Fibroblast of skin of left quadriceps (primary cell): Measurements from ENCODE around the gene ABLIM2.

Experiments
- DNase-seq, 2 experiments: peaks; one replicate each; pipeline ENCODE4 v3.0.0-alpha.2; 2013; ENCODE audit warnings: low read depth in 2 of 2

Gene ABLIM2

DNA sequence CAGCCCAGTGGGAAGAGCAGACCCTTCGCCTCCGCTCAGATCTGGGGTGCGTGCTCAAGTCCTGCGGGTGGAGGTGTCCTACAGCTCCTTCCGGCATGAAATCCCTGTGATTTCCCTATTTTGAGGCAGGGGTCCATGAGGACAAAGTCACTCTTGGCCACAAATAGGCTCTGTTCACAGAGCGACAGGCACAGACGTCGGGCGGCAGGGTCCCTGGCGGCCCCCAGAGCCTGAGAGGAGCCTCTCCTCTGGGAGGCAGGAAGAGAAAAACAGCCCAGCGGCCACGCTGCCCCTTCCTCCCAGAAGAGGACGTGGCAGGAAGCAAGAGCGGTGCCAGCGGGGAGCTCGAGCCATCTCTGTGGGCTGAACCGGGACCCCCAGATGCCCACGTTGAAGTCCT, 38.7 kb downstream of the ABLIM2 start:
- no peak for DNase-seq

- DNase-seq, result no peak
These were observed 40.1 kb downstream of the ABLIM2 start for GRCh38 chr4:8118531-8118930.

GRCh38 chr4:8118035-8118434, 40.6 kb downstream of the ABLIM2 start:
- DNase-seq, result no peak

DNA sequence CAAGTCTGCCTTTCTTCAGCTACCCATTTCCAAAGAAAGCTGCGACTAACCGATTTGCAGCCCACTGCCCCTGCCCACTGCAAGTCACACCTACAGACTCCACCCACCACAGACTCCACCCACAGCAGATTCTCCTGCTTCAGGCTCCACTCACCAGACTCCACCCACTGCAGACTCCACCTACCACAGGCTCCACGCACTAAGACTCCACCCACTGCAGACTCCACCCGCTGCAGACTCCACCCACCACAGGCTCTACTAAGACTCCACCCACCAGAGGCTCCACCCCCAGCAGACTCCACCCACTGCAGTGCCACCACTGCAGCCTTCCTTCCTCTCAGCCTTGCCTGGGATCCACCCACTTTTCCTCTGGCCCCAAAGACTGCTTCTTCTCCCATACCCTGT, 41.3 kb downstream of the ABLIM2 start:
- no peak for DNase-seq

DNA sequence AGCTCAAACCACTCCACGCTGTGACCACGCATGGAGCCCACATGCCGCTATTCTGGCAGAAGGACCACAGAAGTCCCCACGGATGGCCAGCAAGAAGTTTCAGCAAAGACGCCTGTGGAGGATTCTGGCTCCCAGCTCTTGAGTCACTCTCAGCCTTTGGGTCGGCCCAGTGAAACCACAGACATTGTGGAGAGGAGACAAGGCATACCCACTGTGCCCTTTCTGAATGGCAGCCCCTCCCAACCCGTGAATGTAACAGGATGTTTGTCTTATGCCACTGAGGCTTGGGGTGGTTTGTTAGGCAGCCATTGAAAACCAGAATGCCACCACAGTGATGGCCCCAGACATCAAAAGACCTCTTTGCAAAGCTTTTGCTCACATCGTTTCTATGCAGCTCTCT, 42.7 kb downstream of the ABLIM2 start:
- no peak for DNase-seq

DNA sequence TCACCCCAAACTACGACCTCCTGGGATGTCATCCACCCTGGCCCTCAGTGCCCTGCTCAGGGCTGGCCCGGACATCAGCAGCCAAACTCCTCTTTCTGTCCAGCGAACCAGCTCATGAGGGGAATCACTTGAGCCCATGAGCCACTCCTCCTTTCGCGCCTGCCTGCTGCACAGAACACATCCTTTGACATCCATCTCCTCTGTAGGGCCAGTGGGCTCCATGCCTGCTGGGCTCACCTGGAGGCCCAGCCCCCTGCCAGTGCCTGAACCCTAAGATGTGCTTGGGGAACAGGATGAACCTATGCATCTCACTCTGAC, 43.5 kb downstream of the ABLIM2 start:
- no peak for DNase-seq

- no peak for DNase-seq
These were observed 44.0 kb downstream of the ABLIM2 start for GRCh38 chr4:8114456-8115202.

- no peak for DNase-seq
These were observed 44.8 kb downstream of the ABLIM2 start for GRCh38 chr4:8113611-8114377.

DNA sequence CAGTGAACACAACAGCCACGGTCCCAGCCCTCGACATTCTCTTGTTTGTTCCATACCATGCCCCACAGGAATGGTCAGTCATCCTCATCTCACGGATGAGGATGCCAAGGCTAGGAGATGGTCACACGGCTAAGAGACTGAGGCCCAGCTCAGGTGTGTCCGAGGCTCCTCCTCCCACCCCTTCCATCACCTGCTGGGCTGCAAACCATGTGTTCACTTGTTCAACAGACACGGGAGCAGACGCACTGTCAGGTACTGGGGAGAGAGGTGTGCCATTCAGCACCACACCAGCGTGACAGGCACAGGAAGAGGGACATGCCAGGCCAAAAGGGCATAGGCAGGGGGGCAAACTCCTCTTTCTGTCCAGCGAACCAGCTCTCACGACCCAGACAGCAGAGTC, 45.9 kb downstream of the ABLIM2 start:
- DNase-seq, result no peak

- DNase-seq, result no peak
These were observed 46.5 kb downstream of the ABLIM2 start for GRCh38 chr4:8112036-8112576.

DNA sequence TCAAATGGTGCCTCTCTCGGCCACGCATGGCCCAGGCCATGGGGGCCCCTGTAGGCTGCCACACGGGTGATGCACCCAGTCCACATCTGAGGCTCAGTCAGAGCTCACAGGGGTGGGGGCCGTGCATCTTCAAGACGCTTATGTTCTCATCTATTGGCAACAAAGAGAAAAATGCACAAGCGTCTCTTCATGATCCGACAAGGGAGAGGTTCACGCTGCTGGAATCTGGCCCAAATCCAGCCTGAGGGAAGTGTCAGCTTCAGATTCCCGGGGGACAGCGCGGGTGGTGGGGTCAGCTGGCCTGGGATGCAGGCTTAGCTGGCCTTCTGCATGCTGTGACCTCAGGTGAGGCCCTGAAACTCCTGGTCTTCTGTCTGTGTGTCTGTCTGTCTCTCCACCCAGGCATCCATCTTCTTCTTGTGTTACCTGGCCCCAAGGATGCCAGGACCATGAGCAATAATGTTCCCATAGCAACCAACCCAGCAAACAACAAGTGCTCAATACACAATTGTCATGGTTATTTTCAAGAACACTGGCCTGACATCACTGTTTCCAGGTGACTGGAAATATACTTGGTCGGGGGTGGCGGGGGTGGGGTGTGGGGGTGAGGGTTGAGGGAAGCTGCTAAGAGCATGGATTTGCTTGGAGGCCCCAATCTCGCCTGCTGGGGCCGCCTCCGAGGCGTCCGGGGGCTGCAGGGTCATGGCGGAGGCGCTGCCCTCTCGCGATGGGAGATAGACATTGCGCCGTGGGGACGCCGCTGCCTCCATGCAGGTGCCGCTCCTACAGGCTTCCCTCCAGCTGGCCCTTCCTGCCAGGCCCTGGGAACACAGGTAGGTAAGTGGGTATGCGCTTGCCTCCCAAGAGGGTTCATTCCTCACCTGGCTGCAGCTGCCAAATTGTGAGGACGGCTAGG, 48.3 kb downstream of the ABLIM2 start:
- DNase-seq, result no peak

DNA sequence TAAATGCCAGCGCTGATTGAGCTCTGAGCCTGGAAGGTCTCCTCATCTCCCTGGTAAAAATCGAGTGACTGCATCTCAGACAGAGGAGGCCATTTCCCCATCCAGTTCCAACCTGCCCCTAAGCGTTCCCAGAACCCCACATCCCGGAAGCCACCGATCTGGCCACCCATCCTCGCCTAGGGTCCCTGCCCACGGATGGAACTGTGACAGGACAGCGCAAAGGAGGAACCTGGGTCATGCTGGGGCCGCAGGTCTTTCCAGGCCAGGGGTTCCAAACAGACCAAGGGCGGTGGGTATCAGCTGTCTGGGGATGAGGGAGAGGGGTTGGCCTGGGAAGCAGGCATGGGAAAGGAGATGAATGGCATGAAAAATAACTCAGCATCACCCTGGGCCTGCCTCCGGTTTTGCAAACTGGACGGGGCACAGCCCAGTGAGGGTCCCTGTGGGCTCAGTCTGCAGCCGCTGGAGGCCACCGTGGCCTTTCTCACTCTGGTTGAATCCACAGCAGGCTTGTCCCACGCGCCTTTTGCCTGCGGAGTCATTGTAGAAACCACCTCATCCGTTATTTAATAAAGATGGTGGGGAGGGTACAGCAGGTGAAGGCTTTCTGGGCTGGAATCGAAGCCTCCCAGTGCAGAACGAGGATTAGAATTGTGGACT, 49.1 kb downstream of the ABLIM2 start:
- no peak for DNase-seq

DNA sequence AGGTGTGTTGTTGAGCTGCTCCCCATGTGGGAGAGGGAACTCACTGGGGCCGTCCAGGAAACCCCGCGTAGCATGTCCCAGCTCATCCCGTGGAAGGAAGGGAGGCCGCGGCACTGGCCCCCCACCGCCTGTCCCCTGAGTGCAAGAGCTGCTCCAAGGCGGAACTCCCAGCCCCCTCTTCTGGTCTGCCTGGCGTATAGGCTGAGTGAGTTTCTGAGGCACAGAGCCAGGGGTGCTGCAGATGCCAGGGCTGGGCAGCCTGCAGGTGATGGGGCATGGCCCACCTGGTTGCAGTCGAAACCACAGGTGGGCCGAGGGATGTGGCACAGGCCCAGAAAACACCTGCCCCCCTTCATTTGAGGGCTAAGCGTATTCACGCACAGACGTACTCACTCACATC, 49.6 kb downstream of the ABLIM2 start:
- no peak for DNase-seq

DNA sequence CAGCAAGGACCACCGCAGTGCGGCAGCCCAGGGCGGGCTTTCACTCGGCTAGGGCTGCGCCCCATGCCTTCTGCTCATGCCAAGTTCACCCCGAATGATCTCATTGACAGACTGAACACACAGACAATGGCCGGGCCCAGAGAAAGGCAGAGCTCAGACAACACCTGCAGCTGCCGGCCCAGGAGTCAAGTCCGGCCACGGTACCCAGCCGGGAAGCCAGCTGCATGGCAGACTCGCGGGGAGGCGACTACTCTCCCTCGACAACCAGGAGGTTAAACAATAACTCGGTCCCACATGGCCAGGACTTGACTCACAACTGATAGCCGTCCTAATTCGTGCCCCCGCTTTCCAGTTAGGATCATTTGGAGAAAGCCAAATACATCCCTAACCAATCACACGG, 50.4 kb downstream of the ABLIM2 start:
- DNase-seq, result no peak

- no peak for DNase-seq
These were observed 51.4 kb downstream of the ABLIM2 start for GRCh38 chr4:8107146-8107657.

GRCh38 chr4:8106451-8107025, 52.1 kb downstream of the ABLIM2 start:
- DNase-seq, result no peak

- no peak for DNase-seq
These were observed 53.1 kb downstream of the ABLIM2 start for GRCh38 chr4:8105306-8106100.

- DNase-seq, result no peak
These were observed 53.9 kb downstream of the ABLIM2 start for GRCh38 chr4:8104491-8105305.
